Epidermal melanocyte (primary cell): ENCODE results near the gene EXOC5.

Experiments
- DNase-seq: peaks from one replicate; pipeline ENCODE4 v3.0.0; 2011; ENCODE audit warnings: low spot score; ENCODE audit not compliant: insufficient read length

EXOC5 gene, protein sequence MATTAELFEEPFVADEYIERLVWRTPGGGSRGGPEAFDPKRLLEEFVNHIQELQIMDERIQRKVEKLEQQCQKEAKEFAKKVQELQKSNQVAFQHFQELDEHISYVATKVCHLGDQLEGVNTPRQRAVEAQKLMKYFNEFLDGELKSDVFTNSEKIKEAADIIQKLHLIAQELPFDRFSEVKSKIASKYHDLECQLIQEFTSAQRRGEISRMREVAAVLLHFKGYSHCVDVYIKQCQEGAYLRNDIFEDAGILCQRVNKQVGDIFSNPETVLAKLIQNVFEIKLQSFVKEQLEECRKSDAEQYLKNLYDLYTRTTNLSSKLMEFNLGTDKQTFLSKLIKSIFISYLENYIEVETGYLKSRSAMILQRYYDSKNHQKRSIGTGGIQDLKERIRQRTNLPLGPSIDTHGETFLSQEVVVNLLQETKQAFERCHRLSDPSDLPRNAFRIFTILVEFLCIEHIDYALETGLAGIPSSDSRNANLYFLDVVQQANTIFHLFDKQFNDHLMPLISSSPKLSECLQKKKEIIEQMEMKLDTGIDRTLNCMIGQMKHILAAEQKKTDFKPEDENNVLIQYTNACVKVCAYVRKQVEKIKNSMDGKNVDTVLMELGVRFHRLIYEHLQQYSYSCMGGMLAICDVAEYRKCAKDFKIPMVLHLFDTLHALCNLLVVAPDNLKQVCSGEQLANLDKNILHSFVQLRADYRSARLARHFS

DNA sequence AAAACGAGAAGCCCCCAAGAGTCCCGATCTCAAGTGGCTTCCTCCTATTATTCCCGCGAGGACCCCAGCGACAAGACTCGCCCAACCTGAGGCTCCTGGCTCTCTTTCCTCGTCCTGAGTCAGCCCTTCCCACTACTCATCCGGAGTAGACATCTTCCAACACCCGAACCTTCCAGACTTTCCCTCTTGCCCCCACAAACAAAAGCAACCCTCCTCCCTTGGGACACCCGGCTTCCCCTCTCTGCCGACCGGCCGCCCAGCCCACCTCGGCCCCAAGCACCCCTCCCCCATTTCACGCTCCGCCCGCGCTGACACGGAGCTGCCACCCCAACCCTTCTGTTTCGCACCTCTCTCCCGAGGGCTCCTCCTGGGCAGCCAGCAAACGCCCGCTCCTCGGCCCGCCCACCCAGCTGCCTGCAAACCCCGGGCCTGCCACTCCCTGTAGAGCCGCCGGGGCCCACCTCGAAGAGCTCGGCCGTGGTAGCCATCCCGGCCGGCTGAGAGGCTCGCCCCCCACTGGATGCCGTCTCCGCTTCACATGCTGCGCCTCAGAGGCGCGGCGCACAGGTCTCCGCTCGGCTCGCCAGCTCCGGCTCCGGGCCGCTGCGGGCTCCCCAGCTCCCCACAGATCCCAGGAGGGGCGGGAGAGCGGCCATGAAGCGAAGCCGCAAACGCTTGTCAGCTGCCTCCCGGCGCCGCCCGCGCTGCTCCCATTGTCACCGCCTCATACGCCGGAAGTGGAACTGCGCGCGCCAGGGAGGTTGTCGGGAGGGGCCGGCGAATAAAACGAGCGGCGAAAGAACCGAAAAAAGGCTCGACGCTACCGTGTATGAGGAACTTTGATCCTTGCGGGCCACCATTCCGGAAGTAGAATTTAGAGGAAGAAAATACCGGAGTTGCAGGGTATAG lies at the start of gene EXOC5, which contains the start of gene AP5M1:
TSS of gene EXOC5 (minus strand) at position 745 of the 909 bp plus-strand sequence. CDS start at position 488, 257 bp downstream.
TSS of gene AP5M1 (plus strand) at position 811 of the 909 bp plus-strand sequence. CDS start 344 bp downstream, outside the sequence.
- DNase-seq = peak; percentile 68

DNA sequence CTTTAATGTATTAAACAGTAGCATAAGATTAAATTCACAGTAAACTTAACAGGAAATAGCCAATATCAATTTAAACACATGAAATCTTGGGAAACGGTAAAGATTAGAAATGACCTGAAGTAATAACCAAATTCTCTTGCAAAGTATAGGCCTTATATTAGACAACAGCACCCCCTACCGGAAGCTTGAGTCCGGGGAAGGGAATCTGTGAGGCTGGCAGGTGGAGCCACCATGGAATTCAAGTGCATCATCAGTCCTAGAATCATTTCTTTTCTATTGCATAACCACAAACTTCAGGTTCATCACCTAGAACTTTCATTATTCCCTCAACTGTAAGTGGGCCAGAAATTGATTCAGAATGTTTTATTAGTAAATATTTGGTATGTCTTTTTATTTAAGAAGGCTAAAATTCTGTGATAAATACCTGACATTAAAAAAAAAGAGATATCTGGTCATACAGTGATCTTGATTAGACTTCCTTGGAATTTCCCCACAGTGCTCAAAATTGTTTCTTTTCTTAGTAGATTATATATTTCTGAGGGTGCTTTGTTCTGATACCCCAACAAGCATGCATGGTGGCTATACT lies 48.6 kb upstream of the EXOC5 start:
- DNase-seq = peak; percentile 69

DNA sequence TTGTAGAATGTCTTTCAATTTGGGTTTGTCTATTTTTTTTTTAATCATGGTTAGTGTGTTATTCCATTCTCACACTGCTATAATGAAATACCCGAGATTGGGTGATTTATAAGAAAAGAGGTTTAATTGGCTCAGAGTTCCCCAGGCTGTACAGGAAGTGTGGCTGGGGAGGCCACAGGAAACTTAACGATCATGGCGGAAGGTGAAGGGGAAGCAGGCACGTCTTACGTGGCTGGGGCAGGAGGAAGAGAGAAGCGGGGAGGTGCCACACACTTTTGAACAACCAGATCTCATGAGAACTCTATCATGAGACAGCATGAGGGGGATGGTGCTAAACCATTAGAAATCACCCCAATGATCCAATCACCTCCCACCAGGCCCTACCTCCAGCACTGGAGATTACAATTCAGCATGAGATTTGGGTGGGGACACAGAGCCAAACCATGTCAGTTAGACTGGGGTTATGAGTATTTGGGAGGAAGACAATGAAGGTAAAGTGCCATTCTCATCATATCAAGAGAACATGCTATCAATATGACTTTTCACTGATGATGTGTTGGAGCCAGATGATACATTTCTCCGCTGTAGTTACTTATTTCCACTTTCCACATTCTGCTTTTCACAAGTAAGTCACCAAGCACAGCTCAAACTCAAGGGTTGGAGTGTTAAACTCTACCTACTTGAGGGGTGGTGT lies 45.8 kb upstream of the EXOC5 start:
- no peak for DNase-seq

DNA sequence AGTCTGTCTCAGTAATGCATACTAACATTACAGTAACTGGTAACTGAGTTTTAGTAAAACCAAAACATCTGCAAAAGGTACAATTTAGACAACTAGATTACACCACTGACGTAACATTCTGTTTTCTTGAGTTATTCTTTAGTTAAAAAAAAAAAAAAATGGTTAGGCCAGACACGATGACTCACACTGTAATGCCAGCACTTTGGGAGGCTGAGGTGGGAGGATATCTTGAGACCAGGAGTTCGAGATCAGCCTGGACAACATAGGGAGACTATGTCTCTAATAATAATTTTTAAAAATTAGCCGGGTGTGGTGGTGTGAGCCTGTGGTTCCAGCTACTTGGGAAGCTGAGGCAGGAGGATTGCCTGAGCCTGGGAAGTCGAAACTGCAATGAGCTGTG lies 34.2 kb upstream of the EXOC5 start:
- DNase-seq = no peak

DNA sequence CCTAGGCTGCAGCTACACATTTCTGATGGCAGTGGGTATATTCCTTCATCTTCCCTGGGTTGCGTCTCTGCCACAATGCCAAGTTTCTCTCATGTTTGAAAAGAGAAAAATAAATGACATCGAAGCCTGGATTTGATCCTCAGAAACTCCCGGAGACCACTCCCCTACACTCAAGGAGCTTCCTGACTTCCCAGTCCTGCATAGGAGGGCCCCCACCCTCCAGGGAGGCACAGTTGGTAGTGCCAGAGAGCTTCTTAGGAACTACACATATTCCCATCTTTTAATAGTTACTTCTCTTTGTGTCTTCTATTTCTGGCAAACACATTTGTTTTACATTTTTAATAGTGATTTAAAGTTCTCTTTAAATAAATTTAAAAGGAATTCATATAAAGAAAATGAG lies 30.8 kb upstream of the EXOC5 start:
- DNase-seq = no peak

DNA sequence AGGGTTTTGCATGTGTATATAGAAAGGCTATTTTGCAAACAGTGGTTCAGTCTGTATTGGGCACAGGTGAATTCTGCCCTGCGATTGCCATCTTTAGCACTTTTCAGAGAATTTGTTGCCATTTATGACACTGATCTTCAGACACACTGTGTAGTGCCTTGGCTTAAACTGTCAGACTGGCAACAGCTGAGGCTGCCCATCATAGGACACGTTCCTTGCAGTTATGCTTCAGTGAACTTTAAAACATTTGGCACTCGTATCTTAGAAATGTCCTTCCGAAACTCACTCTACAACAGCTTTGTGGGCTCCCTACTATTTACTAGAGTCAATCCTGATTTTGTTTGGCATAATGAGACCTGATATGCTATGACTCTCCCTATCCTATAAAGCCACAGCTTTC lies 29.1 kb upstream of the EXOC5 start:
- no peak for DNase-seq

DNA sequence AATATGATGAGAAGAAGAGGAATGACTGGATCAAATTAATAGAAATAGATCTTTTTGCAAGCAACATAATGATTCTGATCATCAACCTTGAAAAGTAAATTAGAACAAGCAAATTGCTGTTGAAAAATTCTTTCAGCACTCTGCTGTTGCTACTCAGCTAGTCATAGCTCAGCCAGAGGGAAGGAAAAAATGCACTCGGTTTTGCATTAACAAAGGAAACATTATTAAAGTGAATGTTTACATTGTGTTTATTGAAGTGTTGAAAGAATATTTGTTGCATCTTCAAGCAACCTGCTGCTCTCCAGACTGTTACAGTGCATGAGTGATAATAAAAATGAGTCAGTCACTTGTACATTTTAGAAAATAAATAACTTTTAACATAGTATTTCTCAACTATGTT lies 26.5 kb upstream of the EXOC5 start:
- no peak for DNase-seq

DNA sequence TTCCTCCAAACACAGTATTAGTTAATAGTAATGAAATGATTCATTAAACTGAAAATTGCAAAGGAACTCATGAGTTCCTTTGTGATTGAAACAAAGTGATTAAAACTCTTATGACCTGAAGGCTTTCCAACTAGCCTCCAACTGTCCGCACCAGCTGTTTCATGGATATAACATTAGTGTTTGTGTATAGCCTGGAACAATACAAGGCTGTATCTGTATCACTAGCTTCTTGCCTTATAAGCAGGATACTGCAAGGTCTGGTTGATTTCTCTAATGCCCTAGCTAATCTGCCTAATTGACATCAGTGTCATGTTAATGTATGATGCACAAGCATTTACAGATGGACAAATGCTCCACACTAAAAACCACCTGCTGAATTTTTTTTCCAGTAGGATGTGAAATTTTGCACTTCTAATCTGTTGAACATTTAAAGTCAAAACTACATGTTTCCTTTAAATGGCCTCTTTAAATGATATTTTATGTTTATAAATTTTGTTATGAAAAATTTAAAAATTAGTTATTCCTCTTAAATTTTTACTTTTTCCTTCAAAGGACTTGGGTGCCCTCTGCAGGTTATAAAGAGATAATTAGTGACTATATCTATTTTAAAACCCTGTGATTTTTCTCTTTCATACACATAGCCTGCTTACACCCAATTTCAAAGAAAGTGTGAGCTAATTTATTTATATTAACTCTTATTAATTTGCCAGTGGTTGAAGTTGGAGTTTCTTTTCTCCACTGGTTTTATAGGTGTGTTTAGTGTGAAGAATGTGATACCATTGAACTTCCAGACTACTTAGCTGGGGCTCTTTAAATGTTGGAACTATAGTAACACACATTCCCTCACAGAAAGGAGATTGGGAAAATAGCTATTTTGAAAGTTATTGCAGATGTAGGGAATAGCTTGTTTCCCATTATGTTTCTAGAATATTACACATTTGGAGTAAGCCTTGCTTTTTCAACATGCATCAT lies 25.4 kb upstream of the EXOC5 start:
- no peak for DNase-seq

DNA sequence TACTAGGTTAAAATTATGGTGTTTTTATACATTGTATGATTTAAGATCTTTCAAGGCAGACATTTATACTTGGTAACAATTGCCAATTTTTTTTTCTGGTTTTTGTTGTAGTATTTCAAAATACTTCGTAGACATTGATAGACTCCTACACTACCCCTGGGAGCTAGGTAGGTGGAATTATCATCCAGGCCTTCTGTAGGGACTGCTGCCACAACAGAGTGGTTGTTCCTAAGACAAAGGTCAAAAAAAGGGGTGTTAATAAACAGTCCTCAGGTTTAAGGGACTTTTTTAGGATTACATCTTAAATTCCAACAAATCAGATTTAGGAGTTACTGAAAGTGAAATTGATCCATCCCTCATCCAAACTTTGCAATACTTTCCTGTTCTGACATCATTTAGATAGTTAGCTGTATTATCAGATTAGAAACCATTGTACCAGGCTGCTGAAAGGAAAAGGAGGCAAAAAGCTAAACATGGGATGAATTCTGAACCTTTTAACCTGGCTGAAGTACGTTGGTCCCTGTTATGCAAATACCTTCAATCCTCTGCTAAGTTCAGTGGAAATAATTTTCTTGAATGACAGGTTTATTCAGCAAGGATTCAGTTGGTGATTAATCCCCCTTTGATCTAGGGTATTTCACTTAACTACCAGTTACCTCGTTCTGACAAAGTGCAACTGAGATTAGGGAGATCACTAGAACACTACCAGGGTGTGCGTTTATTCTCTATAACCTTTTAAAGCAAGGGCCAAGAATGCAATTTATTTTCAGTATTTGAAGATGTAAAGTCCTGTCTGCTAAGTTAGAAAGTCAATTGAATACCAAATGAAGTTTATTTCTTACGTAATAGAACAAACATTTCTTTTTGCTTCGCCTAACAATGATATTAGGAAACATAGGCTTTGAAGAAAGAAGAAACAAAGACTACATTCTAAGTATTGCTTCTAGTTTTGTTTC lies 23.3 kb upstream of the EXOC5 start:
- no peak for DNase-seq

DNA sequence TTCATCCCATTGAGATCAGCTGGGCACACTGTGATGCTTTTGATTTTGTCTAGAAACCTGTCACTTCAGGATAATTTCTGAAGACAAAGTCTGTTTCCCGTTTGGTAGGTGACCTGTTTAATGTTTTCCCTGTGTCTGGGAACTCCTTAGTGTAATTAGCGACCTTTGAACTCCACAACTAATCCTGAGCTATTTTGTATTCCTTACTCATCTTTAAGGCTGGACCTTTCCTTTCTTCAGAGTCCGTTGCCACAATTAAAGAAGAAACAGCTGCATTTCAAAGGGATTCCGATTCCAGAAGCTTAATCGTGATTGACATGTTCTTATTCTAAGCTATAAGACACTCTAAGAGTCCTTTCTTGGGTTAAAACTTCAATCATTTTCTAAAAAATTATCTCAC lies 22.0 kb upstream of the EXOC5 start:
- DNase-seq = no peak

DNA sequence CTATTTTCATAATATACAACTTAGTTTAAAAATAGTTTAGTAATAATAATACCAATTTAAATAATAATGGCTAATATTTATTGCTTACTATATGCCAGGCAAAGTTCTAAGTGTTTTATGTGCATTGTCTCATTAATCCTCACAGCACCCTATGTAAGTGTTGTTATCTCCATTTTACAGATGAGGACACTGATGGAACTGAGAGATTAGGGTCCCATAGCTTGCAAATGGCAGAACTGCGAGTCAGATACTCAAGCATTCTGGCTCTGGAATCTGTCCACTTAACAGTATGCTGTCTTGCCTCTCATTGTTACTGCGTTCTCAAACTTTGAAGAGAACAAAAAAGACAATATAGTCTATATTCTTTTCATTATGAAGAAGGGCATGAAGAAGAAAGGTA lies 19.0 kb upstream of the EXOC5 start:
- no peak for DNase-seq

DNA sequence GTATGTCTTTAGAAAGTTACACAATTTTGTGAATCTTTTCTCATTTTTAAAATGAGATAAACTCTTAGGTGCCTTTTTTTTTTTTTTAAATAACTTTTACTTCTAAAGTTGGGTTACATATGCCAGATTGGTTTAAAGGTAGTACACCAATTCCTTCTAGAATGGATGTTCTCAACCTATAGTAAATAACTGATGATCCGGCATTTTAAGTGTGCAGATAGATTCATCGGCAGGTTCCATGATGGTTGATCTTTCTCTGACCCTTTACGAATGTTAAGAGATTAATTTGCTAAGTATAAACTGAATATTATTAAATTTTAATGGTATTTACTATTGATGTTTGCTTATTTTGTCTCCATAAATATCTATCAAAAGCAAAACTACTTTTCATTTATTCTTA lies 8.4 kb upstream of the EXOC5 start:
- no peak for DNase-seq

DNA sequence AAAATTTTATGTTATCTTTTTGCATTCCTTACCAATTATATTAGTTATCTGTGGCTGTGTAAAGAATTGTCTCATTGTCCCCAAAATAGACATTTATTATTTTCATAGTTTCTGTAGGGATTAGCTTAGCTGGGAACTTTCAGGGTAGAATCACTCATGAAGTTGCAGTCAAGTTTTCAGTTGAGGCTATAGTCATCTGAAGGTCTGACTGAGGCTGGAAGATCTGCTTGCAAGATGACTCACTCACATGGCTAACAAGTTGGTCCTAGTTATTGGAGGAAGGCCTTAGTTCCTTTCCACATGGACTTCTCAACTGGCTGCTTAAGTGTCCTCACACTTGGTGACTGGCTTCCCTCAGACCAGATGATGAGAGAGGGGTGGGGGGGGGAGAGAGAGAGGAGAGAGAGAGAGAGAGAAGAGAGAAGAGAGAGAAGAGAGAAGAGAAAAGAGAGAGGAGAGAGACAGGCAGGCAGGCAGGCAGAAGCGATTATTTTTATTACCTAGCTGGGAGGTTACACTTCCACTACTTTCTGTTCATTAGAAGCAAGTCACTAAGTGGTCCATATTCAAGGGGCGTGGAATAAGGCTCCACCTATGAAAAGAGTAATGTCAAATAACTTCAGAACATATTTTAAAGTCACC lies 6.4 kb upstream of the EXOC5 start:
- no peak for DNase-seq

DNA sequence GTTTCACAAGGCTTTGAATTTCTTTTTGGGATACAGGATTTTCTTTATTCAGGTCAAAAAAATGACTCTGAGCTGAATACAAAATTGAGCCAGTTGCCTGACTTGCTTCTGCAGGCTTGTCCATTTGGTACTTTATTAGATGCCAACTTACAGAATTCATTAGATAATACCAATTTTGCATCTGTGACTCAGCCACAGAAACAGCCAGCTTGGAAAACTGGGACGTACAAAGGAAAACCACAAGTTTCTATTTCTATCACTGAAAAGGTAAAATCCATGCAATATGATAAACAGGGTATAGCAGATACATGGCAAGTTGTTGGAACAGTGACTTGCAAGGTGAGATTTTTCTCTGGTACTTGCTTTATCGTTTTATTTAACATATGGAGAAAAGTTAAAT lies 5.8 kb upstream of the EXOC5 start:
- no peak for DNase-seq

DNA sequence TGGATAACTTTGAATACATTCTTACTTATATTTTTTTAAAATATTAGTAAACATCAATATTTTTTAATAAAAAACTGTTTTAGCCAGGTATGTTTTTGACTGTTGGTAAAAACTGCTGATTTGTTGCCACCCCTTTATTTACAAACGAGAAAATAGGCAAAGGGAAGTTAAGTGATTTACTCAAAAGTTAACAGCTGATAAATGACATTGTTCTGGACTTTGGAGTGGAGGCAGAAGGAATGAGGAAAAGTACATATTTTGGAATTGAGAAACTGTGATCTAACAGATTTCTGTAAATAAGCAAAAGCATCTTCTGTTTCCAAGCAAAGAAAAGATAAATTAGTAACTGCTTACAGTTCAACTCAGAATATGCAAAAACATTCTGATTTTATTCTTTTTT lies 4.5 kb upstream of the EXOC5 start:
- DNase-seq = no peak

DNA sequence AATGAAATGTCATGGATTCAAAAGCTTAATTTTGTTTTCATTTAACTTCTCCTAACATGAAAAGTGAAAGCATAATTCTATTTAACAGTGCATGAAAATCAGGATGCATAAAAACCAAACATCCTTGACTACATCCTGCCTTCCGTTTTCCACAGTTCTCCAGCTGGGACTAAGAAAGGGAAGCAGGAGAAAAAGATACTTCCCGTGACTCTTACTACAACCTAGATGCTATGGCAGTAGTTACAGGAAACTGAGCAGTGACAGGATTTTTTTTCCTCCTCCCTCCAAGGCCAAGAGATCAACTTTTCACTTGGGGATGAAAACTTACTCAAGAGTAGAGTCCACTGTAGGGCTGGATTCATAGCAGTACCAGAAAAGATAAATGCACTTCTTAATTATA lies 2.6 kb downstream of the EXOC5 start:
- no peak for DNase-seq

DNA sequence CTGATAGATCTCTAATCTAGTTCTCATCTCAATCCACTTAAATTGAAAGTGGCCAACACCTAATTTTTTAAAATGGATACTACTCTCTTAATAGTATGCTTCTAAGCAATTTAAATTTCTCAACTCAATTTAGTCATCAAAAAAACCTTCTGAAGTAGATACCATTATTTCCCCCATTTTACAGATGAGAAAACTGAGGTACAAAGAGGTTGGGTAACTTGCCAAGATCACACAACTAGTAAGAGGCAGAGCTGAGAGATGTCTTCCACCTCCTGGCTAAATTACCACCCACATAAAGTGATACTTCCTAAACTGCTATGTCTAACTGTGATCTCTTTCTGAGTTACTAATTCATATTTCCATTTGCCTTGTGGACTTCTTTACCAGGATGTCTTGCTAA lies 6.6 kb downstream of the EXOC5 start:
- no peak for DNase-seq

DNA sequence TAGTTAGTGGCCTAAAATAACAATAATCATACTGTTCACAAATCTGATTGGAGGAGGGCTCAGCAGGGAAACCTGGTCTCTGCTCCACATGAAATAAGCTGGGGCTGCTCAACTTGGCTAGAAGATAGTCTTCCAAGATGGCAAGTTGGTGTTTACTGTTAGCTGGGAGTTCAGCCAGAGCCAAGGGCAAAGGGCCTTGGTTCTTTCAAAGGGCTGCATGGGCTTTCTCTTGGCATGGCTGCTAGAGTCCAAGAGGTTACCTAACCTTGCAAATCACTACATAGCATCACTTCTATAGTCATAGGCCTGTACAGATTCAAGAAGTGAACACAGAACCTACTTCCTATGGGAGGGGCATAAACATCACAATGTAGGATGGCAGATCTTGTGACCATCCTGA lies 7.1 kb downstream of the EXOC5 start:
- no peak for DNase-seq
